Testis (tissue), 2 donors: Measurements from ENCODE around the gene DRGX.

Experiments
- POLR2A ChIP-seq: fragments of 450-650 bp; IDR thresholded peaks from one replicate; pipeline ENCODE4 v1.6.1; 2017; ENCODE audit warnings: antibody characterized with exemption, mild to moderate bottlenecking, moderate library complexity
- TF ChIP-seq, protein P1 (sequence below), 3 experiments: fragments of 450-650 bp in 2 of 3; fragments of 200-600 bp in 1 of 3; sonication (generic) in 1 of 3; IDR thresholded peaks; one replicate each; pipeline ENCODE4 v1.5.1; 2016 to 2019; ENCODE audit warnings: antibody characterized with exemption in 3 of 3, mild to moderate bottlenecking in 2 of 3, moderate library complexity in 1 of 3

DNA sequence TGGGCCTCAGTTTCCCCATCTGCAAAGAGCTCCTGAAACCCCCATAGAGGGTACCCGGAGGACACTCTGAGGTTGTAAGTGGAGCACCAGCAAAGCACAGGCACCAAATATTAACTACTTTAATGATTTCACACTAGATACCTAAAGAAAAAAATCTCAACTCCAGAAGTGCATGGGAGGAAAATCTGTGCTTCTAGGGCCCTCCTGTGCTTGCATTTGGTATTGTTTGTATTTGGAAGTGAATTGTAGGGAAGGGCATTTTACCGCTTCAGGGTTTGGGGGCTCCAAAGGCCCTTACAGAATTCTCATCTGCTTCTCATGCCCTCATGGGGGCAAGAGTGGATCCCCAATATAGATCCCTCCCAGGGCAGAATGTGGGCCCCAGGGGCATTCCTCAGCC lies 22.4 kb upstream of the DRGX start:
- TF ChIP-seq, protein P1, sequence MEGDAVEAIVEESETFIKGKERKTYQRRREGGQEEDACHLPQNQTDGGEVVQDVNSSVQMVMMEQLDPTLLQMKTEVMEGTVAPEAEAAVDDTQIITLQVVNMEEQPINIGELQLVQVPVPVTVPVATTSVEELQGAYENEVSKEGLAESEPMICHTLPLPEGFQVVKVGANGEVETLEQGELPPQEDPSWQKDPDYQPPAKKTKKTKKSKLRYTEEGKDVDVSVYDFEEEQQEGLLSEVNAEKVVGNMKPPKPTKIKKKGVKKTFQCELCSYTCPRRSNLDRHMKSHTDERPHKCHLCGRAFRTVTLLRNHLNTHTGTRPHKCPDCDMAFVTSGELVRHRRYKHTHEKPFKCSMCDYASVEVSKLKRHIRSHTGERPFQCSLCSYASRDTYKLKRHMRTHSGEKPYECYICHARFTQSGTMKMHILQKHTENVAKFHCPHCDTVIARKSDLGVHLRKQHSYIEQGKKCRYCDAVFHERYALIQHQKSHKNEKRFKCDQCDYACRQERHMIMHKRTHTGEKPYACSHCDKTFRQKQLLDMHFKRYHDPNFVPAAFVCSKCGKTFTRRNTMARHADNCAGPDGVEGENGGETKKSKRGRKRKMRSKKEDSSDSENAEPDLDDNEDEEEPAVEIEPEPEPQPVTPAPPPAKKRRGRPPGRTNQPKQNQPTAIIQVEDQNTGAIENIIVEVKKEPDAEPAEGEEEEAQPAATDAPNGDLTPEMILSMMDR (IDR thresholded peaks at IDR 0.05) = no peak
- TF ChIP-seq POLR2A = no peak
